A204.1 (cell line): ENCODE results near the gene PHF21A.

Experiments used
- FAIRE-seq: peaks from 2 replicates; lab custom pipeline; 2012; peaks lifted over from hg19 to GRCh38; lab: Jason Lieb, UNC

The PHF21A gene

GRCh38 chr11:45884596-45885185, 236.6 kb downstream of the PHF21A start:
- FAIRE-seq, result no peak
